Measurements from ENCODE around the gene CDH11.
A peak's percentile ranks its signal among the peaks of the same experiment; 100 is the strongest.

Gene CDH11

DNA sequence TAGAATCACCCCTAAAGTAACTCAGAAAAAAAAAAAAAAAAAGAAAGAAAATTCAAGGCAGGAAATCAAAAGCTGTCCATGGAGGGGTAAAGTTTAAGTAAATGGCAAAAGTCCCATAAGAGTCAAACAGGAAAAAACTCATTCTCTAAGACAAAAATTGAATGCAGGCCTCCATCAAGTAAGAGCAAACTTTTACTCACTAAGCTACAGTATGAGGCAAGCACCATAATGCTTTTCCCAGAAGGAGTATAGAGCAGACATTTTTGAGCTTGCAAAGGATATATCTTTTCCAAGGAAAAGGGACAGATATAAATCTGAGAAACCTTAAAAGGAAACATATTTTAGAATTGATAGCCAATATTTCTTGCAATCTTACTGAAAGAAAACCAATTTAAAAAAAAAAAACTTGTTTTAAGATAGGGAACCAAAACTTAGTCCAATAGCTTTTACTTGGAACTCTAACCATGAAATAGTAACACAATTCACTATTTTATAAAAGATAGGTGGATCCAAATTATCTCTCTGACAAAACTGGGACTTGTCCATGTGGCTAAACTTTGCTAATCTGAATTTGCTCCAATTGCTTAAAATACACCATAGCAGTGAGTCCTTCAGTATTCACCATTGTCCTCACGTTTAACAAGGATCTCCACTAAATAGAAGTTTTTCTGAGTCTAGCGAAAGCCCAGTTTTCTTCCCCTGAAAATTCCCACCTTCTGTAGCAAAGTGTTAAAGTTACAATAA is 99.8 kb downstream of the CDH11 start:
- DNase-seq = no peak

GRCh38 chr16:65016754-65017153 is 105.1 kb downstream of the CDH11 start:
- DNase-seq = no peak

GRCh38 chr16:65015599-65015998 is 106.3 kb downstream of the CDH11 start:
- no peak for DNase-seq

- DNase-seq = no peak
Measured at GRCh38 chr16:65012357-65012756, 109.5 kb downstream of the CDH11 start.

DNA sequence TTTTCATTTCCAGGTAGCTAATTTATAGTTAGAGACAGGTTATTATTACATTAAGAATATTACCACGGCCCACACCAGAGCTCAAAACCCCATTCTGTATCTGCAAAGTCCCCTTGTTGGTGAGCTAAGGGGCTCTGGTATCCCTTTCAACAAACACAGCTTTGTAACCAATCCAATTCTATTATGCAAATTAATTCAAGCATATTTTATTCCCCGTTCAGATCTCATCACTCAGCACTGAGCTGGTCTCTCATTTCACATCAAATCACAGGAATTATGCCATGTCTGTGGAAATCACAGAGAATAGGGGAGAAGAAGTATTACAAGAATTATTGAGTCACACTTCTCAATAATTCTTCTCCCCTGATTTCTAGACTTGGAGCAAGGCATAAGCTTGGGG is 111.7 kb downstream of the CDH11 start:
- no peak for DNase-seq

DNA sequence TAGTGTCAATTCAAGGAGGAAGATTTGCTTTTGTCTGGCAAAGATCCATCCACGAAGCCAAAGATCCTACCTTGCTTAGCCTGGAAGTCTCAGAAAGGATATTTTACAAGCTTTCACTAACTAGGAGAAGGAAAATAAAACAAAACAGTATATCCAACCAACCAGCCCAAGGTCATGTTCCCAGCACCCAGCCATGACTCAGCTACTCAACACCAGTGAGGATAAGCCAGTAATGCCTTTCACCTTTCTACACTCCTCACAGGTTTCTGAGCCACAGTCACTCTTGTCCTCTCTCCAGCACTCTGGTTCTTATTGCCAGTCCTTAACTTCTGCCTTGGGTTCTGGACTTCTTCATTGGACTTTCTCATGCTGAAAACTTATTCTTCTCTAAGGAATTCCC is 116.2 kb downstream of the CDH11 start:
- DNase-seq = no peak

GRCh38 chr16:65004570-65004969 is 117.3 kb downstream of the CDH11 start:
- no peak for DNase-seq

- DNase-seq = no peak
Measured at GRCh38 chr16:65003621-65004020, 118.2 kb downstream of the CDH11 start.

- DNase-seq = peak; percentile 6
Measured at GRCh38 chr16:65002265-65002664, 119.6 kb downstream of the CDH11 start.

DNA sequence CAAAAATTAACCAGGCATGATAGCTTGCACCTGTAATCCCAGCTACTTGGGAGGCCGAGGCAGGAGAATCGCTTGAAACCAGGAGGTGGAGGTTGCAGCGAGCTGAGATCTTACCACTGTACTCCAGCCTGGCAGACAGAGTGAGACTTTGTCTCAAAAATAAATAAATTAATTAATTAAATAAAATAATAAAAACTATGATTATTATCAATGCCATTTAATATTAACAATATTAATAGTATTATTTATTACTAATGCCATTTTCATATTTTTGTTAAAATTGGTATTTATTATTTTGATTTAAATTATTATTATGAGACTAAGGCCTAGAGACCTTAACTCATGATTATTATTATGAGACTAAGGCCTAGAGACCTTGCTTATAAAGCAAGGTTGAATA is 121.2 kb downstream of the CDH11 start:
- DNase-seq = no peak

DNA sequence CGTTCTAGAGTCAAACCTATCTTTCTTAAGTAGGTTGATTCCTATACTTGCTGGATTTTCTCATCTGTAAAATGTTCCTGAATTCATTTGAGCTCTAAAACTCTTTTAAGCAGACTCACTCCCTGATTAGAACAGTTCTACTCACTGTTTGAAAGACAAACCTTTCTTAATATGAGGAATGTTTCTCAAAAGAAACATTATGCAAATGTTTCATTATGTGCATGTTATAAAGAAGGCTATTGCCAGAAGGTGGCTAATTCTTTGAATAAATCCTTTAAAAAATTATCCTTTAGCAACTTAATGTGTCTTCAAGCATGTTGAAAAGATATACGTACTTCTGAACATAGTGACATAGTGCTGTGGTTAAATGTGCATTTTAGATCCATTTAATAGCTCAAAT is 124.1 kb downstream of the CDH11 start:
- no peak for DNase-seq

GRCh38 chr16:64997121-64997520 is 124.7 kb downstream of the CDH11 start:
- no peak for DNase-seq

DNA sequence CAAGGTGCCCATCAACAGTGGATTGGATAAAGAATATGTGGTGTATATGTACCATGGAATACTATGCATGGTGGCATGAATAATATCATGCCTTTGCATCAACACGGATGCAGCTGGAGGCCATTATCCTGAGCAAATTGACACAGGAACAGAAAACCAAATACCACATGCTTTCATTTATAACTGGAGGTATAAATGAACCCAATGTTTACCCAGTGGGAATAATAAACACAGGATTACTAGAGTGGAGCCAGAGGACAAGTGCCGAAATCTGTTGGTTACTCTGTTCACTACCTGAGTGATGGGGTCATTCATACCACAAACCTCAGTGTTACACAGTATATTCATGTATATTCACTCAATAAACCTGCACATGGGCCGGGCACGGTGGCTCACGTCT is 125.2 kb downstream of the CDH11 start:
- DNase-seq = no peak

- no peak for DNase-seq
Measured at GRCh38 chr16:64993464-64993863, 128.4 kb downstream of the CDH11 start.

- DNase-seq = no peak
Measured at GRCh38 chr16:64991001-64991400, 130.9 kb downstream of the CDH11 start.

GRCh38 chr16:64990101-64990500 is 131.8 kb downstream of the CDH11 start:
- no peak for DNase-seq

- no peak for DNase-seq
Measured at GRCh38 chr16:64989050-64989449, 132.8 kb downstream of the CDH11 start.

GRCh38 chr16:64983963-64984362 is 137.9 kb downstream of the CDH11 start:
- DNase-seq = peak; percentile 74

GRCh38 chr16:64983231-64983630 is 138.6 kb downstream of the CDH11 start:
- DNase-seq = no peak

- no peak for DNase-seq
Measured at GRCh38 chr16:64982581-64982980, 139.3 kb downstream of the CDH11 start.

GRCh38 chr16:64981568-64982281 is 140.1 kb downstream of the CDH11 start:
- no peak for DNase-seq

- DNase-seq = no peak
Measured at GRCh38 chr16:64977206-64977920, 144.5 kb downstream of the CDH11 start.

- no peak for DNase-seq
Measured at GRCh38 chr16:64975821-64976220, 146.0 kb downstream of the CDH11 start.

- DNase-seq = no peak
Measured at GRCh38 chr16:64974381-64974780, 147.5 kb downstream of the CDH11 start.
